Measurements from ENCODE around the gene PTPRG. TPM values are rescaled to one million over a fixed set of nuclear protein-coding genes. Genes with fewer than 3 reads are reported as not detected.

The PTPRG gene
- total RNA-seq, 2 donors from 2014 or later, result 26.0 to 26.3 TPM

- H3K9me3 ChIP-seq, result no peaks in the 10 kb centered on the region
- H3K4me3 ChIP-seq, result no peak overlapping the region
- no peak for TF ChIP-seq CTCF (IDR thresholded peaks at IDR 0.05)
- intact Hi-C loops (cut with DNase I), result no loop called here
- no peaks in the 10 kb centered on the region for H3K27me3 ChIP-seq
- no peak overlapping the region for H3K9ac ChIP-seq (ENCODE audit: low read depth in 2 of 2, low read length in 2 of 2)
- H3K36me3 ChIP-seq, result no peaks in the 10 kb centered on the region
- DNase-seq, result no peak
- H3K4me1 ChIP-seq, result no peaks in the 10 kb centered on the region
- no peak overlapping the region for H3K27ac ChIP-seq
Measured at GRCh38 chr3:61826161-61826560, 264.8 kb downstream of the PTPRG start.

GRCh38 chr3:61828184-61828874, 267.0 kb downstream of the PTPRG start:
- H3K27me3 ChIP-seq, result no peaks in the 10 kb centered on the region
- no peak for DNase-seq
- no peak for TF ChIP-seq CTCF (IDR thresholded peaks at IDR 0.05)
- H3K36me3 ChIP-seq, result no peaks in the 10 kb centered on the region
- H3K9me3 ChIP-seq, result no peaks in the 10 kb centered on the region
- intact Hi-C loops (cut with DNase I), result no loop called here
- no peak overlapping the region for H3K9ac ChIP-seq (ENCODE audit: low read depth in 2 of 2, low read length in 2 of 2)
- H3K27ac ChIP-seq, result no peak overlapping the region
- H3K4me1 ChIP-seq, result no peaks in the 10 kb centered on the region
- H3K4me3 ChIP-seq, result no peak overlapping the region

- no peak overlapping the region for H3K9ac ChIP-seq (ENCODE audit: low read depth in 2 of 2, low read length in 2 of 2)
- no peak for TF ChIP-seq CTCF (IDR thresholded peaks at IDR 0.05)
- intact Hi-C loops (cut with DNase I), result no loop called here
- no peak overlapping the region for H3K27ac ChIP-seq
- no peaks in the 10 kb centered on the region for H3K4me1 ChIP-seq
- no peak overlapping the region for H3K4me3 ChIP-seq
- DNase-seq, result no peak
- no peaks in the 10 kb centered on the region for H3K27me3 ChIP-seq
- no peaks in the 10 kb centered on the region for H3K9me3 ChIP-seq
- no peaks in the 10 kb centered on the region for H3K36me3 ChIP-seq
Measured at GRCh38 chr3:61828880-61829721, 267.7 kb downstream of the PTPRG start.

GRCh38 chr3:61829722-61830350, 268.5 kb downstream of the PTPRG start:
- no peaks in the 10 kb centered on the region for H3K27me3 ChIP-seq
- no peaks in the 10 kb centered on the region for H3K36me3 ChIP-seq
- no peak overlapping the region for H3K27ac ChIP-seq
- no peak for TF ChIP-seq CTCF (IDR thresholded peaks at IDR 0.05)
- H3K9ac ChIP-seq (ENCODE audit: low read depth in 2 of 2, low read length in 2 of 2), result no peak overlapping the region
- no peaks in the 10 kb centered on the region for H3K4me1 ChIP-seq
- no peaks in the 10 kb centered on the region for H3K9me3 ChIP-seq
- DNase-seq, result no peak
- H3K4me3 ChIP-seq, result no peak overlapping the region
- intact Hi-C loops (cut with DNase I), result no loop called here

- intact Hi-C loops (cut with DNase I), result no loop called here
- Histone ChIP-seq H3K27me3 (no peaks in the 10 kb centered on the region), H3K9me3 (no peaks in the 10 kb centered on the region), H3K9ac (ENCODE audit: low read depth in 2 of 2, low read length in 2 of 2) (no peak overlapping the region), H3K36me3 (no peaks in the 10 kb centered on the region), H3K27ac (no peak overlapping the region), H3K4me3 (no peak overlapping the region), H3K4me1 (no peaks in the 10 kb centered on the region)
- no peak for DNase-seq
- TF ChIP-seq CTCF (IDR thresholded peaks at IDR 0.05), result no peak
Measured at GRCh38 chr3:61831973-61832372, 270.6 kb downstream of the PTPRG start.
